Measurements from ENCODE around the gene ACTN2.

Gene ACTN2

DNA sequence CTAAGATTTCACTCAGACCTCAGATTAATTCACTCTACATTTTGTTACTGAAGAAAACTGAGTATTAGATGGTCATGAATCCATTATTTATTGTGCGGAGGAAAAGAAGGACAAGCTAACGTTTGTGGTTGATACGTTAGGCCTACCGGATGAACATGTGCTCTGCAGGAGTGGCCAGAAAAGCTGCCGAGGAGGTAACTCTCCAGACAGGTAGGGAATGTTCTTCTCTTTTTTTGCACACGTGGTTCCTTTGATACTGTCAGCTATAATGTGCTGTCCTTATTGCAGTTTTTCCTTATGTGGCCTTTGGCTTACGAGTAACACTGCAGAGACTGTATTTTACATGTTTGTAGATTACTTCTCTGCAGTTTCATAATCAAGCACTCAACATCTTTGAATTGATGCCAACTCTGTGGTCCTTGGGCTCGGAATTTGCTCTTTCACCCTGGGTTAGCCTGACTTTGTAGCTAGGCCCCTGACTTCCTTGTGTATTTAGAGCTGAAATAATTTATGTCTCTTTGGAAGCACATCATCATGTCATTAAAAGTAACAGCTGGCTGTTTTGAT, 122.3 kb downstream of the ACTN2 start:
- FAIRE-seq (no peak), DNase-seq (ENCODE audit: extremely low spot score, insufficient read length, low read depth) (no peak)

DNA sequence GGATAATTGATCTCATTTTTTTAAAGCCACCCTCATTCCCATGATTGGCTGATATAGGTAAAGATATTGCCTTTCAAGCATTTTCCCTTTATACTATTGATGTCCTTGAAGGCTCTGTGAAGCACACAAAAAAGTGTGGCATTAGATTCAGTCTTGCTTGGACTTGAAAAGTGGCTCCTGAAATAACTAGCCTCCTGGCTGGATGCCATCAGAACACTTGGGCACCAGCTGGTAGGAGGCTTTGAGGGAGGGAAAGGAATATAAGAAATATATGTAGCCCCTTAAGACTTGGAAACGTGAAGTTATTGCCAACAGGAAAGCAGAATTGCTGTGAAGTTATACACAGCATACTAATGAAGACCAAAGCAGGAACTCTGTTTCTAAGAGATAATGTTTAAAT, 122.8 kb downstream of the ACTN2 start:
- FAIRE-seq (no peak), DNase-seq (ENCODE audit: extremely low spot score, insufficient read length, low read depth) (no peak)

DNA sequence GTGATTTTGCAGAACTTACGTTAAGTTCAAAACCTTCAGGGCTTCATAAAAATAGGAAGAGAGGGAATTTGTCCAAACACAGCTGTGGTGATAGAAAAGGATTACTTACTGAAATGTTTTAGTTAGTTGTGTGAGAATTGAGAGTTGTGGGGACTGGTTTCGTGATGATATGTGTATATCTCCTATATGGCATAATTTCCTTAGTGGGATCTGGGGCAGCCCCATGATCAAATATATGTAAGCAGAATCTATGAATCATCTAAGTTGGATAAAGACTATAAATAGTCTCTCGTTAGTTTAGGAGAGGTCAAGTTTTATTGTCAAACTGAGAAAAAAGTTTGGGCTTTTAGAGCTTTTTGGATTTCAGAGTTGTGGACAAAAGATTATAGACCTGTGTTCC, 123.7 kb downstream of the ACTN2 start:
- FAIRE-seq (no peak), DNase-seq (ENCODE audit: extremely low spot score, insufficient read length, low read depth) (no peak)

DNA sequence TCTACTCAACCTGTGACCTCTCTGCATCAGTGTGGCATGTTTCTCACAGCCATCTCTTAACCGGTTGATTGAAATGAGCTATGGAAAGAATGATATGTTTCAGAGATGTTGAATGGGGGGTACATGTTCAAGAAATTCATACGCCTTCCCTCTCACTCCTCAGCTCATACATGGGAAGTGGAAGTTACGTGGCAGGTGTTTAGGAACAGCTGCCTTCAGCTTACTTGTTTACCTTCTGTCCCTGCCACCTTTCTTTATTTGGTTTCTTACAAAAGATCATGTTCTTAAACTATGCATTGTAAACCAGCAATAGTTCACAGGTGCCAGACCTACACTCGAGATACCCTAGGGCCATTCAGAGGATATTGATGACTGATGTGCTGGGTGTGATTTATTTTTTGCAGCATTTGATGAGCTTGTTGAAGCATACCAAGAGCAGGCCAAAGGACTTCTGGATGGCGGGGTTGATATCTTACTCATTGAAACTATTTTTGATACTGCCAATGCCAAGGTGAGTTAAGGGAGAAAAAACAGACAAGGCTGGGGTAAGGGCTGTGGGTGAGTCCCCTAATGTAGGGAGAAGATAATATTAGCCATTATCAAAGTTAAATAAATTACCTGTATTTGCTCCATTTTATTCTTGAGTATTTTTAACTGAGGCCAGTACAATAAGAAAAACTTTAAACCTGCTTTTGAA, 126.2 kb downstream of the ACTN2 start:
- no peak for FAIRE-seq
- DNase-seq (ENCODE audit: extremely low spot score, insufficient read length, low read depth) = no peak

Measured in GM18507 (cell line).